OCI-LY3 (cell line): ENCODE measurements around the gene GRK1.

ENCODE experiments used
- H2AFZ ChIP-seq: fragments of 200-600, 300-600 bp; shearing (Covaris generic); 2 replicates; pipeline ENCODE4 v1.6.0; 2014; ENCODE audit warnings: antibody characterized with exemption, low read depth, low read length
- H3K27ac ChIP-seq: fragments of 200-600, 300-600 bp; sonication (generic); 2 replicates; pipeline ENCODE4 v1.5.1; 2014; ENCODE audit warnings: mild to moderate bottlenecking, low read length, moderate library complexity, mixed read lengths
- H3K27me3 ChIP-seq: fragments of 200-600, 300-600 bp; sonication (generic); 2 replicates; pipeline ENCODE4 v1.6.1; 2014; ENCODE audit warnings: low read depth, low read length, mixed read lengths
- H3K36me3 ChIP-seq: fragments of 200-600, 300-600 bp; sonication (generic); replicated peaks from 2 replicates; pipeline ENCODE3; 2014; ENCODE audit warnings: low read depth, low read length, mixed read lengths
- H3K4me1 ChIP-seq: fragments of 300-600, 200-600 bp; sonication (generic); 2 replicates; pipeline ENCODE4 v1.6.1; 2014; ENCODE audit warnings: low read length, mixed read lengths
- H3K4me2 ChIP-seq: fragments of 200-600, 300-600 bp; sonication (generic); 2 replicates; pipeline ENCODE4 v1.6.1; 2014; ENCODE audit warnings: low read length, mixed read lengths
- H3K4me3 ChIP-seq: fragments of 300-600, 200-600 bp; sonication (generic); 2 replicates; pipeline ENCODE4 v1.5.1; 2014; ENCODE audit warnings: antibody characterized with exemption, mild to moderate bottlenecking, low read length, moderate library complexity
- H3K79me2 ChIP-seq: fragments of 300-600, 200-600 bp; shearing (Covaris generic); 2 replicates; pipeline ENCODE4 v1.6.1; 2014; ENCODE audit warnings: mild to moderate bottlenecking, low read length, mixed read lengths
- H3K9ac ChIP-seq: fragments of 300-600, 200-600 bp; shearing (Covaris generic); 2 replicates; pipeline ENCODE4 v1.6.0; 2014; ENCODE audit warnings: mild to moderate bottlenecking, low read length, moderate library complexity
- H3K9me3 ChIP-seq: fragments of 200-600, 300-600 bp; shearing (Covaris generic); 2 replicates; pipeline ENCODE4 v1.6.1; 2014; ENCODE audit warnings: low read length, mixed read lengths; ENCODE audit not compliant: insufficient read depth
- H4K20me1 ChIP-seq: fragments of 200-600, 300-600 bp; sonication (generic); 2 replicates; pipeline ENCODE4 v1.6.1; 2016; ENCODE audit warnings: low read length, mixed read lengths; ENCODE audit not compliant: insufficient read depth
- CTCF ChIP-seq: fragments of 200-600, 300-600 bp; sonication (generic); IDR thresholded peaks from 2 replicates; pipeline ENCODE4 v1.5.1; 2014; ENCODE audit warnings: antibody characterized with exemption, low read length, low read depth
- EZH2phosphoT487 ChIP-seq: fragments of 200-600 bp; shearing (Covaris generic); IDR thresholded peaks from 2 replicates; pipeline ENCODE4 v1.6.1; 2018; ENCODE audit warnings: antibody characterized with exemption, mixed run types, low read depth

The GRK1 gene

GRCh38 chr13:113649212-113649611 is 17.8 kb upstream of the GRK1 start:
- H3K9me3 ChIP-seq = no peaks in the 10 kb centered on the region
- no peaks in the 10 kb centered on the region for H3K4me1 ChIP-seq
- peaks cover 15% of the 10 kb centered on the region for H3K36me3 ChIP-seq
- H4K20me1 ChIP-seq = no peaks in the 10 kb centered on the region
- H3K9ac ChIP-seq = no peak overlapping the region
- H3K4me2 ChIP-seq = no peak overlapping the region
- H3K27ac ChIP-seq = no peak overlapping the region
- no peaks in the 10 kb centered on the region for H3K27me3 ChIP-seq
- H3K79me2 ChIP-seq = no peaks in the 10 kb centered on the region
- no peak overlapping the region for H3K4me3 ChIP-seq
- no peak overlapping the region for H2AFZ ChIP-seq
- TF ChIP-seq EZH2phosphoT487 = no peak

- TF ChIP-seq CTCF (no peak), EZH2phosphoT487 (no peak)
- Histone ChIP-seq H3K9me3 (no peaks in the 10 kb centered on the region), H3K4me2 (no peak overlapping the region), H4K20me1 (no peaks in the 10 kb centered on the region), H2AFZ (no peak overlapping the region), H3K4me1 (no peaks in the 10 kb centered on the region), H3K27me3 (no peaks in the 10 kb centered on the region), H3K79me2 (no peaks in the 10 kb centered on the region), H3K36me3 (peaks cover 11% of the 10 kb centered on the region), H3K4me3 (no peak overlapping the region), H3K9ac (no peak overlapping the region), H3K27ac (no peak overlapping the region)
Measured at GRCh38 chr13:113650275-113650674, 16.7 kb upstream of the GRK1 start.

- no peaks in the 10 kb centered on the region for H3K79me2 ChIP-seq
- H3K9ac ChIP-seq = no peak overlapping the region
- no peaks in the 10 kb centered on the region for H3K4me1 ChIP-seq
- H3K9me3 ChIP-seq = no peaks in the 10 kb centered on the region
- H3K27ac ChIP-seq = no peak overlapping the region
- H2AFZ ChIP-seq = no peak overlapping the region
- TF ChIP-seq CTCF (no peak), EZH2phosphoT487 (no peak)
- H3K4me2 ChIP-seq = no peak overlapping the region
- no peaks in the 10 kb centered on the region for H3K27me3 ChIP-seq
- no peaks in the 10 kb centered on the region for H4K20me1 ChIP-seq
- H3K4me3 ChIP-seq = no peak overlapping the region
- peaks cover 11% of the 10 kb centered on the region for H3K36me3 ChIP-seq
Measured at GRCh38 chr13:113650731-113651148, 16.3 kb upstream of the GRK1 start.

- H3K36me3 ChIP-seq = peaks cover 11% of the 10 kb centered on the region
- H3K4me3 ChIP-seq = no peak overlapping the region
- H3K9ac ChIP-seq = no peak overlapping the region
- no peak overlapping the region for H2AFZ ChIP-seq
- no peaks in the 10 kb centered on the region for H4K20me1 ChIP-seq
- TF ChIP-seq CTCF (no peak), EZH2phosphoT487 (no peak)
- H3K4me2 ChIP-seq = no peak overlapping the region
- no peaks in the 10 kb centered on the region for H3K9me3 ChIP-seq
- H3K4me1 ChIP-seq = no peaks in the 10 kb centered on the region
- no peaks in the 10 kb centered on the region for H3K27me3 ChIP-seq
- H3K27ac ChIP-seq = no peak overlapping the region
- H3K79me2 ChIP-seq = no peaks in the 10 kb centered on the region
Measured at GRCh38 chr13:113651511-113652403, 15.3 kb upstream of the GRK1 start.
